Measurements from ENCODE around the gene TMPRSS2. TPM values are rescaled to one million over a fixed set of nuclear protein-coding genes. Genes with fewer than 3 reads are reported as not detected.

The TMPRSS2 gene
- total and polyA plus RNA-seq, 2 of the 13 experiments (the other 11 are each of a cell fraction or from before 2014, with no cell fraction given): 1.7 to 1.8 TPM

GRCh38 chr21:41427556-41427955 lies 80.4 kb downstream of the TMPRSS2 start:
- DNase-seq (ENCODE audit: low spot score) (no peak), FAIRE-seq (no peak), ATAC-seq (no peak)
- Histone ChIP-seq H3K4me2 (ENCODE audit: low read depth, low read length) (no peak overlapping the region), H4K20me1 (ENCODE audit: insufficient read depth, low read length) (no peaks in the 10 kb centered on the region), H3K4me1 (ENCODE audit: insufficient read depth, low read length) (no peaks in the 10 kb centered on the region; the same call in 1 of the 2 replicates), H3K27me3 (ENCODE audit: control insufficient read depth in 1 of 2, insufficient read depth in 2 of 2, low read length in 2 of 2) (no peaks in the 10 kb centered on the region), H3K36me3 (replicated peaks in 1 of 2; ENCODE audit: control insufficient read depth in 1 of 2, insufficient read depth in 2 of 2, low read length in 2 of 2) (no peaks in the 10 kb centered on the region), H3K27ac (ENCODE audit: extremely low read length, insufficient read depth, low read length) (no peak overlapping the region), H3K9ac (ENCODE audit: insufficient read depth, low read depth, low read length) (no peak overlapping the region), H3K79me2 (ENCODE audit: insufficient read depth, low read length) (no peaks in the 10 kb centered on the region), H2AFZ (ENCODE audit: low read length) (no peak overlapping the region), H3K4me3 (replicated peaks in 1 of 3; ENCODE audit: insufficient read depth in 1 of 3, low read depth in 2 of 3, low read length in 3 of 3) (no peak overlapping the region), H3K9me3 (ENCODE audit: low read length) (no peaks in the 10 kb centered on the region)
- in situ Hi-C loops (cut with HindIII; ENCODE audit: extremely low pct_ligation_motif_present, low pct_unique_long_range_greater_than_20kb) (no loop called here), intact Hi-C loops (cut with micrococcal nuclease; ENCODE audit: unreplicated experiment) (no loop called here)
- WGBS (ENCODE audit: low lambda C conversion rate): 89% methylated on average over 8 of the region's 8 CpGs
- no peak for TF ChIP-seq SKIL (CRISPR knock-in tag; IDR thresholded peaks at IDR 0.05; ENCODE audit: borderline replicate concordance)
- no peak for TF ChIP-seq ZNF12 (CRISPR knock-in tag; IDR thresholded peaks at IDR 0.05)
- TF ChIP-seq ZNF318 (CRISPR knock-in tag; IDR thresholded peaks at IDR 0.05): no peak
- POLR2A ChIA-PET: no interaction called here
- BruUV-seq (replicated peaks): no TSS peak
- CTCF ChIA-PET (ENCODE audit: low intra/inter-chr PET ratio, low total read pairs): no interaction called here

Measured in HepG2 (cell line).